GM18951 (cell line): ENCODE measurements around the gene PROZ.

Experiments
- POLR2A ChIP-seq: IDR thresholded peaks from 4 replicates; pipeline ENCODE4 v1.6.1; 2011; ENCODE audit warnings: mild to moderate bottlenecking; ENCODE audit not compliant: insufficient read length, insufficient read depth; ENCODE audit errors: extremely low read depth
- in situ Hi-C: fragments of 300-500 bp; cut with MboI; formaldehyde crosslinking; loops from one replicate; pipeline ENCODE4 v1.12.0; 2022; ENCODE audit warnings: low sequenced_read_pairs, mixed read lengths, inconsistent platforms; ENCODE audit not compliant: unreplicated experiment

The PROZ gene

GRCh38 chr13:113176822-113177221, 18.4 kb downstream of the PROZ start:
- TF ChIP-seq POLR2A = no peak
- in situ Hi-C loops = no loop called here

- no peak for TF ChIP-seq POLR2A
- in situ Hi-C loops = no loop called here
Measured at GRCh38 chr13:113178070-113178895, 19.8 kb downstream of the PROZ start.

GRCh38 chr13:113178896-113179167, 20.4 kb downstream of the PROZ start:
- in situ Hi-C loops = no loop called here
- TF ChIP-seq POLR2A = no peak

- in situ Hi-C loops = no loop called here
- no peak for TF ChIP-seq POLR2A
Measured at GRCh38 chr13:113179374-113180230, 21.2 kb downstream of the PROZ start.

- in situ Hi-C loops = no loop called here
- no peak for TF ChIP-seq POLR2A
Measured at GRCh38 chr13:113182046-113182445, 23.6 kb downstream of the PROZ start.

- in situ Hi-C loops = no loop called here
- TF ChIP-seq POLR2A = no peak
Measured at GRCh38 chr13:113183450-113184129, 25.1 kb downstream of the PROZ start.

GRCh38 chr13:113184568-113185440, 26.4 kb downstream of the PROZ start:
- no peak for TF ChIP-seq POLR2A
- in situ Hi-C loops = no loop called here

GRCh38 chr13:113186061-113186900, 27.8 kb downstream of the PROZ start:
- no peak for TF ChIP-seq POLR2A
- in situ Hi-C loops = no loop called here

- in situ Hi-C loops = no loop called here
Measured at GRCh38 chr13:113187263-113187669, 28.8 kb downstream of the PROZ start.

GRCh38 chr13:113187883-113188665, 29.6 kb downstream of the PROZ start:
- no peak for TF ChIP-seq POLR2A
- in situ Hi-C loops = no loop called here

More at GRCh38 chr13:113187263-113187669, 28.8 kb downstream of the PROZ start:
- TF ChIP-seq POLR2A = no peak

GRCh38 chr13:113190181-113190580, 31.7 kb downstream of the PROZ start:
- no peak for TF ChIP-seq POLR2A
- in situ Hi-C loops = no loop called here

- in situ Hi-C loops = no loop called here
- TF ChIP-seq POLR2A = no peak
Measured at GRCh38 chr13:113192279-113192678, 33.8 kb downstream of the PROZ start.
